ENCODE data around the gene ODC1.
A peak's percentile ranks its signal among the peaks of the same experiment; 100 is the strongest.

Gene ODC1

GRCh38 chr2:10440736-10441135 lies 7.4 kb downstream of the ODC1 start:
- Histone ChIP-seq H3K27me3 (ENCODE audit: low read depth) (no peaks in the 10 kb centered on the region), H3K36me3 (replicated peaks) (peaks cover 71% of the 10 kb centered on the region), H3K4me3 (no peak overlapping the region), H3K9me3 (no peaks in the 10 kb centered on the region), H3K4me1 (peaks cover 8% of the 10 kb centered on the region)
- in situ Hi-C loops (cut with MboI; ENCODE audit: low sequenced_read_pairs) = loop anchor here (10.0 kb wide), 1 partner anchor 224 kb away; no protein-coding TSS in a partner anchor
- DNase-seq (ENCODE audit: low spot score in 2 of 2) = no peak

- in situ Hi-C loops (cut with MboI; ENCODE audit: low sequenced_read_pairs) = loop anchor here (5.0 to 10.0 kb wide), 3 partner anchors 225 to 365 kb away; no protein-coding TSS in a partner anchor
- no peak for DNase-seq (ENCODE audit: low spot score in 2 of 2)
- H3K36me3 ChIP-seq (replicated peaks) = peaks cover 63% of the 10 kb centered on the region
- H3K27me3 ChIP-seq (ENCODE audit: low read depth) = no peaks in the 10 kb centered on the region
- H3K4me1 ChIP-seq = peaks cover 2% of the 10 kb centered on the region
- no peak overlapping the region for H3K4me3 ChIP-seq
- no peaks in the 10 kb centered on the region for H3K9me3 ChIP-seq
Observed at GRCh38 chr2:10439971-10440370, 8.2 kb downstream of the ODC1 start.

GRCh38 chr2:10439185-10439879 lies 8.8 kb downstream of the ODC1 start:
- Histone ChIP-seq H3K27me3 (ENCODE audit: low read depth) (no peaks in the 10 kb centered on the region), H3K9me3 (no peaks in the 10 kb centered on the region), H3K36me3 (replicated peaks) (peaks cover 57% of the 10 kb centered on the region), H3K4me3 (no peak overlapping the region), H3K4me1 (no peaks in the 10 kb centered on the region)
- no peak for DNase-seq (ENCODE audit: low spot score in 2 of 2)
- in situ Hi-C loops (cut with MboI; ENCODE audit: low sequenced_read_pairs) = loop anchor here (5.0 to 10.0 kb wide), 2 partner anchors 312 to 365 kb away; no protein-coding TSS in a partner anchor

GRCh38 chr2:10438688-10439087 lies 9.4 kb downstream of the ODC1 start:
- no peak overlapping the region for H3K4me3 ChIP-seq
- no peaks in the 10 kb centered on the region for H3K4me1 ChIP-seq
- DNase-seq (ENCODE audit: low spot score in 2 of 2) = no peak
- no peaks in the 10 kb centered on the region for H3K27me3 ChIP-seq (ENCODE audit: low read depth)
- in situ Hi-C loops (cut with MboI; ENCODE audit: low sequenced_read_pairs) = loop anchor here (5.0 to 10.0 kb wide), 2 partner anchors 311 to 364 kb away; no protein-coding TSS in a partner anchor
- peaks cover 50% of the 10 kb centered on the region for H3K36me3 ChIP-seq (replicated peaks)
- no peaks in the 10 kb centered on the region for H3K9me3 ChIP-seq

- in situ Hi-C loops (cut with MboI; ENCODE audit: low sequenced_read_pairs) = loop anchor here (5.0 to 10.0 kb wide), 2 partner anchors 311 to 363 kb away; no protein-coding TSS in a partner anchor
- Histone ChIP-seq H3K9me3 (no peaks in the 10 kb centered on the region), H3K4me3 (no peak overlapping the region), H3K4me1 (no peaks in the 10 kb centered on the region), H3K27me3 (ENCODE audit: low read depth) (no peaks in the 10 kb centered on the region), H3K36me3 (replicated peaks) (peaks cover 41% of the 10 kb centered on the region)
- no peak for DNase-seq (ENCODE audit: low spot score in 2 of 2)
Observed at GRCh38 chr2:10437806-10438205, 10.3 kb downstream of the ODC1 start.

- H3K36me3 ChIP-seq (replicated peaks) = peaks cover 30% of the 10 kb centered on the region
- H3K27me3 ChIP-seq (ENCODE audit: low read depth) = no peaks in the 10 kb centered on the region
- in situ Hi-C loops (cut with MboI; ENCODE audit: low sequenced_read_pairs) = loop anchor here (5.0 to 10.0 kb wide), 2 partner anchors 309 to 362 kb away; no protein-coding TSS in a partner anchor
- no peak overlapping the region for H3K4me3 ChIP-seq
- no peaks in the 10 kb centered on the region for H3K4me1 ChIP-seq
- no peaks in the 10 kb centered on the region for H3K9me3 ChIP-seq
- no peak for DNase-seq (ENCODE audit: low spot score in 2 of 2)
Observed at GRCh38 chr2:10436583-10437110, 11.5 kb downstream of the ODC1 start.

- no peak for DNase-seq (ENCODE audit: low spot score in 2 of 2)
- Histone ChIP-seq H3K4me1 (no peaks in the 10 kb centered on the region), H3K4me3 (no peak overlapping the region), H3K27me3 (ENCODE audit: low read depth) (no peaks in the 10 kb centered on the region), H3K36me3 (replicated peaks) (peaks cover 21% of the 10 kb centered on the region), H3K9me3 (no peaks in the 10 kb centered on the region)
- in situ Hi-C loops (cut with MboI; ENCODE audit: low sequenced_read_pairs) = loop anchor here (5.0 to 10.0 kb wide), 2 partner anchors 309 to 361 kb away; no protein-coding TSS in a partner anchor
Observed at GRCh38 chr2:10435820-10436204, 12.3 kb downstream of the ODC1 start.

- Histone ChIP-seq H3K4me1 (no peaks in the 10 kb centered on the region), H3K9me3 (no peaks in the 10 kb centered on the region), H3K27me3 (ENCODE audit: low read depth) (no peaks in the 10 kb centered on the region), H3K4me3 (no peak overlapping the region), H3K36me3 (replicated peaks) (peaks cover 15% of the 10 kb centered on the region)
- in situ Hi-C loops (cut with MboI; ENCODE audit: low sequenced_read_pairs) = loop anchor here (5.0 to 10.0 kb wide), 2 partner anchors 308 to 360 kb away; no protein-coding TSS in a partner anchor
- peak; percentile 64 to 88 for DNase-seq (ENCODE audit: low spot score in 2 of 2)
Observed at GRCh38 chr2:10434886-10435819, 13.0 kb downstream of the ODC1 start.

- no peaks in the 10 kb centered on the region for H3K27me3 ChIP-seq (ENCODE audit: low read depth)
- no peak overlapping the region for H3K4me3 ChIP-seq
- no peaks in the 10 kb centered on the region for H3K9me3 ChIP-seq
- no peaks in the 10 kb centered on the region for H3K4me1 ChIP-seq
- in situ Hi-C loops (cut with MboI; ENCODE audit: low sequenced_read_pairs) = loop anchor here (10.0 kb wide), 1 partner anchor 359 kb away; no protein-coding TSS in a partner anchor
- peaks cover 5% of the 10 kb centered on the region for H3K36me3 ChIP-seq (replicated peaks)
- no peak for DNase-seq (ENCODE audit: low spot score in 2 of 2)
Observed at GRCh38 chr2:10433947-10434885, 13.9 kb downstream of the ODC1 start.

GRCh38 chr2:10433264-10433946 lies 14.7 kb downstream of the ODC1 start:
- H3K36me3 ChIP-seq (replicated peaks) = no peaks in the 10 kb centered on the region
- H3K27me3 ChIP-seq (ENCODE audit: low read depth) = no peaks in the 10 kb centered on the region
- no peak overlapping the region for H3K4me3 ChIP-seq
- H3K9me3 ChIP-seq = no peaks in the 10 kb centered on the region
- no peak for DNase-seq (ENCODE audit: low spot score in 2 of 2)
- in situ Hi-C loops (cut with MboI; ENCODE audit: low sequenced_read_pairs) = loop anchor here (10.0 kb wide), 1 partner anchor 359 kb away; no protein-coding TSS in a partner anchor
- no peaks in the 10 kb centered on the region for H3K4me1 ChIP-seq

- Histone ChIP-seq H3K4me3 (no peak overlapping the region), H3K27me3 (ENCODE audit: low read depth) (no peaks in the 10 kb centered on the region), H3K36me3 (replicated peaks) (no peaks in the 10 kb centered on the region), H3K9me3 (no peaks in the 10 kb centered on the region), H3K4me1 (no peaks in the 10 kb centered on the region)
- no peak for DNase-seq (ENCODE audit: low spot score in 2 of 2)
- in situ Hi-C loops (cut with MboI; ENCODE audit: low sequenced_read_pairs) = loop anchor here (10.0 kb wide), 1 partner anchor 358 kb away; no protein-coding TSS in a partner anchor
Observed at GRCh38 chr2:10432311-10433181, 15.6 kb downstream of the ODC1 start.
